HCT116 (cell line): ENCODE data around the gene VAMP3. TPM values are rescaled to one million over a fixed set of nuclear protein-coding genes. Genes with fewer than 3 reads are reported as not detected.

Experiments
- ATAC-seq: fragments of 200-7000 bp; cut with Tn5 transposase; 2 replicates; pipeline ENCODE4 v1.9.1; 2020; ENCODE audit warnings: mild to moderate bottlenecking, moderate library complexity
- BruUV-seq: library from RNA; stranded (reverse); fragments of 400-500 nt; replicated peaks from 2 replicates; lab custom pipeline; 2021; lab: Mats Ljungman, UMichigan
- CTCF ChIA-PET: fragments of 300-600 bp; sonication (Branson Sonifier 250); formaldehyde crosslinking; loops from one replicate; lab custom pipeline; 2021; ENCODE audit warnings: antibody characterized with exemption; lab: Charles Lee
- POLR2A ChIA-PET: fragments of 300-600, 350-600 bp; sonication (Branson Sonifier 250); formaldehyde crosslinking; loops from one replicate; lab custom pipeline; 2021; ENCODE audit warnings: antibody characterized with exemption; lab: Charles Lee
- RAD21 ChIA-PET, 2 experiments: fragments of 300-600 bp; sonication (Branson Sonifier 250); formaldehyde crosslinking; loops; one replicate each; lab custom pipeline; 2023; ENCODE audit warnings: low total read pairs in 2 of 2; ENCODE audit not compliant: uncharacterized antibody in 2 of 2, unreplicated experiment in 2 of 2, low non-redundant PET in 1 of 2; lab: Charles Lee
- DNase-seq: peaks from one replicate; pipeline ENCODE4 v3.0.0-alpha.2; 2010; ENCODE audit warnings: low read depth, low spot score
- H2AFZ ChIP-seq: fragments of 200-600 bp; shearing (Covaris generic), sonication (generic); 2 replicates; pipeline ENCODE4 v1.6.1; 2017; ENCODE audit warnings: low read depth, mixed run types, mixed read lengths, antibody characterized with exemption, low read length; ENCODE audit not compliant: poor library complexity, severe bottlenecking
- H3K27ac ChIP-seq: 2 replicates; pipeline ENCODE4 v1.5.1; 2012; ENCODE audit warnings: low read depth, low read length
- H3K27me3 ChIP-seq: fragments of 200-600 bp; sonication (generic); 2 replicates; pipeline ENCODE4 v1.6.1; 2016; ENCODE audit warnings: mixed run types, low read length, mixed read lengths; ENCODE audit not compliant: insufficient read depth
- H3K36me3 ChIP-seq, 2 experiments: fragments of 200-500 bp in 1 of 2; fragments of 200-600 bp in 1 of 2; sonication (Bioruptor generic) in 1 of 2; sonication (generic) in 1 of 2; 2 replicates each; pipeline versions ENCODE4 v1.5.1 to v1.6.1; 2014 to 2016; ENCODE audit warnings: low read length in 2 of 2, inconsistent platforms in 1 of 2, mixed read lengths in 1 of 2, mixed run types in 1 of 2; ENCODE audit not compliant: insufficient read depth in 2 of 2, control insufficient read depth in 1 of 2
- H3K4me1 ChIP-seq, 2 experiments: fragments of 200-600 bp in 1 of 2; sonication (generic) in 1 of 2; 2 replicates each; pipeline versions ENCODE4 v1.5.1 to v1.6.1; 2012 to 2017; ENCODE audit warnings: low read length in 2 of 2, inconsistent platforms in 1 of 2, mild to moderate bottlenecking in 1 of 2, mixed read lengths in 1 of 2, mixed run types in 1 of 2, moderate library complexity in 1 of 2; ENCODE audit not compliant: insufficient read depth in 2 of 2, control insufficient read depth in 1 of 2
- H3K4me2 ChIP-seq: fragments of 200-600 bp; sonication (generic); 2 replicates; pipeline ENCODE4 v1.6.1; 2017; ENCODE audit warnings: mixed run types, low read length, mixed read lengths
- H3K4me3 ChIP-seq, 2 experiments: fragments of 200-600 bp in 1 of 2; sonication (generic) in 1 of 2; replicated peaks in 1 of 2; 2 replicates each; pipeline ENCODE4 v1.5.1; 2011 to 2016; ENCODE audit warnings: low read length in 2 of 2, control low read depth in 1 of 2, low read depth in 1 of 2, mild to moderate bottlenecking in 1 of 2, mixed read lengths in 1 of 2, mixed run types in 1 of 2
- H3K79me2 ChIP-seq: fragments of 200-600 bp; sonication (generic); 2 replicates; pipeline ENCODE4 v1.6.1; 2017; ENCODE audit warnings: mild to moderate bottlenecking, mixed run types, low read length, moderate library complexity, mixed read lengths; ENCODE audit not compliant: insufficient read depth
- H3K9ac ChIP-seq: fragments of 200-600 bp; sonication (generic); 2 replicates; pipeline ENCODE4 v1.6.1; 2016; ENCODE audit warnings: low read length, mixed read lengths
- H3K9me2 ChIP-seq: fragments of 200-600 bp; sonication (generic), shearing (Covaris generic); 2 replicates; pipeline ENCODE4 v1.6.1; 2017; ENCODE audit warnings: mixed run types, mild to moderate bottlenecking, moderate library complexity; ENCODE audit not compliant: insufficient read depth
- H3K9me3 ChIP-seq, 2 experiments: fragments of 200-500 bp in 1 of 2; fragments of 200-600 bp in 1 of 2; sonication (Bioruptor generic) in 1 of 2; sonication (generic) in 1 of 2; 2 replicates each; pipeline ENCODE4 v1.6.1; 2014 to 2017; ENCODE audit warnings: low read length in 2 of 2, mixed read lengths in 2 of 2, inconsistent platforms in 1 of 2, low read depth in 1 of 2, mild to moderate bottlenecking in 1 of 2, mixed run types in 1 of 2, moderate library complexity in 1 of 2; ENCODE audit not compliant: control insufficient read depth in 1 of 2, insufficient read depth in 1 of 2
- H4K20me1 ChIP-seq: fragments of 200-600 bp; sonication (generic), shearing (Covaris generic); 2 replicates; pipeline ENCODE4 v1.6.1; 2017; ENCODE audit warnings: mixed run types, mild to moderate bottlenecking, moderate library complexity; ENCODE audit not compliant: insufficient read depth
- CEBPB ChIP-seq: IDR thresholded peaks from 2 replicates; pipeline ENCODE4 v1.6.1; 2012; ENCODE audit warnings: low read depth
- EZH2phosphoT487 ChIP-seq: fragments of 200-600 bp; IDR thresholded peaks from 2 replicates; pipeline ENCODE4 v1.6.1; 2018; ENCODE audit warnings: antibody characterized with exemption, borderline replicate concordance
- POLR2AphosphoS5 ChIP-seq: IDR thresholded peaks from 2 replicates; pipeline ENCODE4 v1.6.1; 2011; ENCODE audit warnings: mild to moderate bottlenecking, low read depth, low read length, moderate library complexity
- SIN3A ChIP-seq: IDR thresholded peaks from 2 replicates; pipeline ENCODE4 v1.6.1; 2012; ENCODE audit warnings: low read depth
- SRF ChIP-seq: IDR thresholded peaks from 2 replicates; pipeline ENCODE4 v1.6.1; 2012; ENCODE audit warnings: low read depth
- TCF7L2 ChIP-seq: IDR thresholded peaks from 2 replicates; pipeline ENCODE4 v1.7.0; 2011; ENCODE audit warnings: borderline replicate concordance, inconsistent platforms; ENCODE audit not compliant: insufficient read depth, insufficient read length; ENCODE audit errors: extremely low read depth
- ZNF274 ChIP-seq: fragments of 200-500 bp; sonication (Bioruptor generic); IDR thresholded peaks from 2 replicates; pipeline ENCODE4 v1.6.1; 2014; ENCODE audit warnings: mild to moderate bottlenecking, low read depth, low read length, inconsistent platforms
- intact Hi-C: fragments of 100-400 bp; cut with micrococcal nuclease; formaldehyde crosslinking; loops from 2 replicates; pipeline ENCODE4 v1.10.0; 2022
- total RNA-seq: library from RNA; stranded (reverse); gene quantifications from one replicate; pipeline ENCODE4 v1.2.1, GENCODE V29; 2021; ENCODE audit not compliant: unreplicated experiment
- TF ChIP-seq, protein P1 (sequence below): IDR thresholded peaks from 2 replicates; pipeline ENCODE4 v1.6.1; 2012

Gene VAMP3
- total RNA-seq, 1 experiment from 2014 or later = 79.3 TPM

DNA sequence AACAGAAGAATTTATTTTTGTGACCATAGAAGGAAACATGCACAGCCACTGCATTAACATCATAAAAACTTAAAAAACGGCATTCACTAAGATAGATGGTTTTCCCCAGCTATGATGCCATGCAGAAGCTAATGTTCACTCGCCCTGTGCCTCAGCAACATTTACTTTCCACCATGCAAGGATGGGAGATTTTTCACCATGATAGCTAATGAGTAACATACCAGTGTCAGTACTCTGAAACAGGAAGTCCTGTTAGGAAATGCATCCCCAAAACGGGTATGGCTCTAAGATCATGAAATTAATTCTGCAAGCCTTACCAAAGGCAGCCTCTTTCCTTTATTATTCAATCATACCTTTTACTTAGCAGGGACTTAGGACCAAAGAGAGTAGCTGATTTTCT lies 17.5 kb upstream of the VAMP3 start:
- intact Hi-C loops = loop anchor here (1.0 kb wide), 1 partner anchor 86 kb away; no protein-coding TSS in a partner anchor
- H2AFZ ChIP-seq = no peak overlapping the region
- no peaks in the 10 kb centered on the region for H4K20me1 ChIP-seq
- H3K36me3 ChIP-seq = peaks cover 1 to 3% of the 10 kb centered on the region in 2 experiments; a peak in 2 of 4 replicates
- H3K27ac ChIP-seq = no peak overlapping the region
- H3K9ac ChIP-seq = no peak overlapping the region
- no peaks in the 10 kb centered on the region for H3K27me3 ChIP-seq
- ATAC-seq = no peak
- POLR2A ChIA-PET = no interaction called here
- RAD21 ChIA-PET = interaction anchor here (1.9 kb wide), 2 partner anchors 84 to 86 kb away, joined by 8 to 10 read pairs; no protein-coding TSS in a partner anchor
- no peak overlapping the region for H3K4me2 ChIP-seq
- BruUV-seq = no TSS peak
- CTCF ChIA-PET = interaction anchor here (0.7 to 5.3 kb wide), 5 partner anchors 9 to 791 kb away, joined by 3 to 96 read pairs (median 8); no protein-coding TSS in a partner anchor
- no peaks in the 10 kb centered on the region for H3K9me2 ChIP-seq
- no peak for DNase-seq
- H3K4me1 ChIP-seq = no peaks in the 10 kb centered on the region
- TF ChIP-seq, protein P1, sequence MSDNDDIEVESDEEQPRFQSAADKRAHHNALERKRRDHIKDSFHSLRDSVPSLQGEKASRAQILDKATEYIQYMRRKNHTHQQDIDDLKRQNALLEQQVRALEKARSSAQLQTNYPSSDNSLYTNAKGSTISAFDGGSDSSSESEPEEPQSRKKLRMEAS = no peak
- no peak for TF ChIP-seq TCF7L2
- no peak for TF ChIP-seq EZH2phosphoT487
- TF ChIP-seq SIN3A = no peak
- no peak for TF ChIP-seq SRF
- H3K9me3 ChIP-seq = no peaks in the 10 kb centered on the region
- H3K79me2 ChIP-seq = no peaks in the 10 kb centered on the region
- no peak overlapping the region for H3K4me3 ChIP-seq

DNA sequence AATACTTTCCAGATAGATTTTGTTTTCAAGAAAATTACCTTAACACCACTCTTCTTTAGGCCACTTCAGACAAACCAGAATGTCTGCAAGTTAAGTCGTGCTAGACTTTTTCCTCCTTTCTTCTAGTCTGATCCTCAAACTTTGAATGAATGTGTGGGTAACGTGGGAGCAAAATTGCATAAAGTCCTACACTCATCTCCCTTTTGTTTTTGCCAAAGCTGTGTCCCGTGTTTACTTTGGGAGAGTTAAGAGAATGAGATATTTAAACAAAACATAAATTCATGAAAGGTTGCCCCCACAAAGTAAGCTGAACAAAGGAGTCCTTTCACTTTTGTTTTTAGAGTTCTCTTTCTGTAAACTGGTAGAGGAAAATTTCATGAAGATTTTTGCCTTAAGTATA lies 16.9 kb upstream of the VAMP3 start:
- no peaks in the 10 kb centered on the region for H3K79me2 ChIP-seq
- H3K27me3 ChIP-seq = no peaks in the 10 kb centered on the region
- no peak overlapping the region for H2AFZ ChIP-seq
- ChIA-PET RAD21 (interaction anchor here in 1 of 2 experiments (1.9 kb wide), 1 partner anchor 85 kb away, joined by 8 read pairs; no protein-coding TSS in a partner anchor), CTCF (interaction anchor here (5.3 kb wide), 1 partner anchor 85 kb away, joined by 96 read pairs; no protein-coding TSS in a partner anchor), POLR2A (no interaction called here)
- 0 out of 4 replicates have a peak, but pooled peaks cover 0 to 2% of the 10 kb centered on the region in 2 experiments for H3K36me3 ChIP-seq
- no peaks in the 10 kb centered on the region for H3K9me3 ChIP-seq
- no peak overlapping the region for H3K9ac ChIP-seq
- no peaks in the 10 kb centered on the region for H4K20me1 ChIP-seq
- ATAC-seq (no peak), DNase-seq (no peak)
- H3K4me1 ChIP-seq = no peaks in the 10 kb centered on the region
- no peak overlapping the region for H3K4me2 ChIP-seq
- no peak overlapping the region for H3K4me3 ChIP-seq
- intact Hi-C loops = no loop called here
- no peak overlapping the region for H3K27ac ChIP-seq
- TF ChIP-seq POLR2AphosphoS5 (no peak), SRF (no peak), TCF7L2 (no peak), ZNF274 (no peak), CEBPB (no peak)
- no peaks in the 10 kb centered on the region for H3K9me2 ChIP-seq
- BruUV-seq = no TSS peak
